Endothelial cell of umbilical vein (primary cell): ENCODE results near the gene URM1. TPM values are rescaled to one million over a fixed set of nuclear protein-coding genes. Genes with fewer than 3 reads are reported as not detected.

ENCODE experiments used
- BruUV-seq: library from RNA; stranded (reverse); fragments of 400-500 nt; replicated peaks from 2 replicates; lab custom pipeline; 2021; lab: Mats Ljungman, UMichigan
- CTCF ChIA-PET: fragments of 300-600, 350-600 bp; sonication (Branson Sonifier 250); formaldehyde crosslinking; loops from one replicate; lab custom pipeline; 2021; ENCODE audit warnings: antibody characterized with exemption, inconsistent platforms; lab: Charles Lee
- POLR2A ChIA-PET: fragments of 300-600, 350-600 bp; sonication (Branson Sonifier 250); formaldehyde crosslinking; loops from one replicate; lab custom pipeline; 2021; ENCODE audit warnings: antibody characterized with exemption, inconsistent platforms; lab: Charles Lee
- DNase-seq: peaks from one replicate; pipeline ENCODE4 v3.0.0-alpha.2; 2011; ENCODE audit warnings: low read depth, low spot score
- FAIRE-seq: peaks from 2 replicates; lab custom pipeline; 2011; peaks lifted over from hg19 to GRCh38; lab: Jason Lieb, UNC
- H2AFZ ChIP-seq: 2 replicates; pipeline ENCODE4 v1.6.0; 2012; ENCODE audit warnings: low read depth, low read length, control low read depth, inconsistent platforms
- H3K27ac ChIP-seq: 2 replicates; pipeline ENCODE4 v1.5.1; 2011; ENCODE audit warnings: low read depth, mild to moderate bottlenecking, control low read depth, low read length, moderate library complexity; ENCODE audit not compliant: insufficient read depth
- H3K27me3 ChIP-seq, 2 experiments: 2 replicates each; pipeline versions ENCODE4 v1.6.0 to v1.6.1; 2011; ENCODE audit warnings: low read length in 2 of 2, mixed read lengths in 1 of 2; ENCODE audit not compliant: control insufficient read depth in 2 of 2, insufficient read depth in 2 of 2
- H3K36me3 ChIP-seq, 2 experiments: 2 replicates in 1 of 2; 3 replicates in 1 of 2; pipeline ENCODE4 v1.5.1; 2011; ENCODE audit warnings: low read length in 2 of 2, mild to moderate bottlenecking in 1 of 2, moderate library complexity in 1 of 2; ENCODE audit not compliant: control insufficient read depth in 2 of 2, insufficient read depth in 2 of 2; ENCODE audit errors: extremely low read depth in 1 of 2
- H3K4me1 ChIP-seq: 3 replicates; pipeline ENCODE4 v1.5.1; 2011; ENCODE audit warnings: mild to moderate bottlenecking, low read length; ENCODE audit not compliant: control insufficient read depth, insufficient read depth; ENCODE audit errors: extremely low read depth
- H3K4me2 ChIP-seq: 2 replicates; pipeline ENCODE4 v1.6.1; 2011; ENCODE audit warnings: low read length, control low read depth, mixed read lengths; ENCODE audit not compliant: insufficient read depth
- H3K4me3 ChIP-seq, 3 experiments: fragments of 200-600 bp in 1 of 3; sonication (generic), shearing (Covaris generic) in 1 of 3; replicated peaks in 1 of 3; 2 replicates each; pipeline ENCODE4 v1.5.1; 2011 to 2016; ENCODE audit warnings: control low read depth in 3 of 3, low read length in 3 of 3, mild to moderate bottlenecking in 2 of 3, inconsistent platforms in 1 of 3, low read depth in 1 of 3, moderate library complexity in 1 of 3; ENCODE audit not compliant: insufficient read depth in 1 of 3
- H3K79me2 ChIP-seq: 2 replicates; pipeline ENCODE4 v1.6.0; 2012; ENCODE audit warnings: low read length, inconsistent platforms; ENCODE audit not compliant: control insufficient read depth, insufficient read depth
- H3K9ac ChIP-seq: replicated peaks from 2 replicates; pipeline ENCODE3; 2011; ENCODE audit warnings: low read length, control low read depth; ENCODE audit not compliant: insufficient read depth; ENCODE audit errors: extremely low read depth
- H3K9me1 ChIP-seq: replicated peaks from 3 replicates; pipeline ENCODE4 v1.6.0; 2011; ENCODE audit warnings: mild to moderate bottlenecking, low read length; ENCODE audit not compliant: control insufficient read depth, insufficient read depth; ENCODE audit errors: extremely low read depth
- H3K9me3 ChIP-seq: replicated peaks from 2 replicates; pipeline ENCODE4 v1.5.1; 2012; ENCODE audit warnings: low read length, inconsistent platforms; ENCODE audit not compliant: control insufficient read depth, insufficient read depth
- H4K20me1 ChIP-seq: replicated peaks from 2 replicates; pipeline ENCODE3; 2011; ENCODE audit warnings: mild to moderate bottlenecking, low read length; ENCODE audit not compliant: control insufficient read depth, insufficient read depth; ENCODE audit errors: extremely low read depth
- CTCF ChIP-seq, 2 donors: IDR thresholded peaks; 1 replicate in 1 of 2; 2 replicates in 1 of 2; pipeline ENCODE4 v1.5.1; 2011; ENCODE audit warnings: low read length in 2 of 2, mild to moderate bottlenecking in 2 of 2, moderate library complexity in 2 of 2, control low read depth in 1 of 2, inconsistent platforms in 1 of 2, low read depth in 1 of 2; ENCODE audit not compliant: insufficient read depth in 1 of 2; ENCODE audit errors: extremely low read depth in 1 of 2
- EZH2 ChIP-seq: IDR thresholded peaks from 2 replicates; pipeline ENCODE4 v1.6.1; 2012; ENCODE audit warnings: borderline replicate concordance, low read depth, mild to moderate bottlenecking, moderate library complexity, low read length, inconsistent platforms; ENCODE audit not compliant: severe bottlenecking
- FOS ChIP-seq: IDR thresholded peaks from 2 replicates; pipeline ENCODE4 v1.6.1; 2011; ENCODE audit warnings: mild to moderate bottlenecking, low read length, moderate library complexity, borderline replicate concordance; ENCODE audit not compliant: insufficient read depth
- GATA2 ChIP-seq: IDR thresholded peaks from 2 replicates; pipeline ENCODE4 v1.7.0; 2011; ENCODE audit warnings: low read depth, mild to moderate bottlenecking, moderate library complexity, mixed read lengths, low read length; ENCODE audit not compliant: insufficient read length, insufficient read depth
- JUN ChIP-seq: IDR thresholded peaks from 2 replicates; pipeline ENCODE4 v1.6.1; 2011; ENCODE audit warnings: borderline replicate concordance, low read depth; ENCODE audit not compliant: insufficient read length, insufficient read depth
- MAX ChIP-seq: IDR thresholded peaks from 2 replicates; pipeline ENCODE4 v1.6.1; 2011; ENCODE audit not compliant: insufficient read depth, insufficient read length
- MYC ChIP-seq: IDR thresholded peaks from one replicate; pipeline ENCODE4 v1.6.1; 2011; ENCODE audit warnings: mild to moderate bottlenecking, low read depth, low read length
- POLR2A ChIP-seq: IDR thresholded peaks from 2 replicates; pipeline ENCODE4 v1.6.1; 2012; ENCODE audit warnings: low read depth, mild to moderate bottlenecking, control low read depth, low read length
- POLR2AphosphoS5 ChIP-seq: IDR thresholded peaks from 2 replicates; pipeline ENCODE4 v1.6.1; 2012; ENCODE audit warnings: low read depth, mild to moderate bottlenecking, control low read depth, low read length, moderate library complexity; ENCODE audit not compliant: insufficient read depth
- dilution Hi-C: fragments of 300-500 bp; cut with MboI; formaldehyde crosslinking; loops from one replicate; pipeline ENCODE4 v1.15.0; 2019; ENCODE audit warnings: low sequenced_read_pairs; ENCODE audit not compliant: extremely low pct_ligation_motif_present
- intact Hi-C: fragments of 100-400 bp; cut with micrococcal nuclease; formaldehyde crosslinking; loops from one replicate; pipeline ENCODE4 v1.10.0; 2022
- polyA plus RNA-seq, 4 experiments: library from polyadenylated mRNA; depleted of rRNA in 3 of 4; stranded (reverse) in 3 of 4; unstranded in 1 of 4; fragments of >200 nt; gene quantifications; 2 replicates each; pipeline versions ENCODE4 v1.2.1 to v1.2.3, GENCODE V29; 2011 to 2012; ENCODE audit warnings: missing spikeins in 1 of 4
- total RNA-seq: library from RNA; stranded (reverse); gene quantifications from 2 replicates; pipeline ENCODE4 v1.2.3, GENCODE V29; 2021

URM1 gene
- total and polyA plus RNA-seq, 2 donors (not counting 3 experiments of a cell fraction or from before 2014, with no cell fraction given): 86.5 to 100 TPM

- no TSS peak for BruUV-seq
- no peak for TF ChIP-seq CTCF (IDR thresholded peaks at IDR 0.05; ENCODE audit: extremely low read depth in 1 of 2, insufficient read depth in 1 of 2, low read depth in 1 of 2, low read length in 2 of 2)
- TF ChIP-seq POLR2AphosphoS5: no peak
- no peak for TF ChIP-seq FOS
- TF ChIP-seq GATA2: no peak
- TF ChIP-seq MYC: no peak
- TF ChIP-seq JUN: no peak
- TF ChIP-seq MAX: no peak
- no peak for TF ChIP-seq POLR2A
- no peak for TF ChIP-seq EZH2
- Histone ChIP-seq H3K4me1 (peaks cover 17% of the 10 kb centered on the region), H3K9me1 (no peaks in the 10 kb centered on the region), H3K9me3 (no peaks in the 10 kb centered on the region), H3K9ac (no peak overlapping the region), H3K4me3 (no peak overlapping the region), H3K4me2 (no peak overlapping the region), H3K27ac (no peak overlapping the region), H3K36me3 (peaks cover 0 to 2% of the 10 kb centered on the region in 2 experiments), H3K79me2 (no peaks in the 10 kb centered on the region), H2AFZ (no peak overlapping the region), H3K27me3 (no peaks in the 10 kb centered on the region), H4K20me1 (no peaks in the 10 kb centered on the region)
- intact Hi-C loops: loop anchor here (1.0 to 5.0 kb wide), 5 partner anchors 21 to 190 kb away; partner anchors contain the start of genes CERCAM and SPTAN1
- dilution Hi-C loops: no loop called here
- DNase-seq: no peak
- FAIRE-seq: no peak
- POLR2A ChIA-PET: interaction anchor here (1.2 kb wide), 1 partner anchor 8 kb away, joined by 8 read pairs; the partner anchor contains the start of gene URM1
- CTCF ChIA-PET: interaction anchor here (0.7 to 4.5 kb wide), 29 partner anchors 9 to 273 kb away, joined by 3 to 108 read pairs (median 5); partner anchors contain the start of genes CERCAM and URM1
Measured at GRCh38 chr9:128362774-128363173, 8.4 kb upstream of the URM1 start.
